ENCODE results near the gene NEDD9.

Gene NEDD9

DNA sequence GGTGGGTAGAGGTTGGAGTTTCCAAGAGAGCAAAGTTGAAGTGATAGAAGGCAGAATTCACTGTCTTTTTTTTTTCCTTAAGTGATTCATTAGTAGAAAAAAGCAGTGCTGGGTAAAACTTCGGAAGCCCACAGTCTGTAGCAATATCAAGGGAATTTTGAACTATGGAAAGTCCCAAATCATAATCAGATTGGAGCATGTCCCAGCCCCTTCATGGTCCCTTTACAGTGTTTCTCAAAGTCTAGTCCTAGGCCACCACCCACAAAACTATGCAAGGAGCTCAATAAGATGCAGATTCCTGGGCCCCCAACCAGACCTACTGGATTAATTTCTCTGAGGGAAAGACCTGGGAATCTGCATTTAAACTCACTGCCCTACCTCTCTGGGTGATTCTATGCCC lies 22.6 kb downstream of the NEDD9 start:
- in situ Hi-C loops (cut with HindIII; ENCODE audit: low sequenced_read_pairs), result no loop called here
- no peak for DNase-seq (ENCODE audit: low read depth)
- H3K4me3 ChIP-seq (ENCODE audit: low read depth, low read length), result no peak overlapping the region
- TF ChIP-seq, protein P1, sequence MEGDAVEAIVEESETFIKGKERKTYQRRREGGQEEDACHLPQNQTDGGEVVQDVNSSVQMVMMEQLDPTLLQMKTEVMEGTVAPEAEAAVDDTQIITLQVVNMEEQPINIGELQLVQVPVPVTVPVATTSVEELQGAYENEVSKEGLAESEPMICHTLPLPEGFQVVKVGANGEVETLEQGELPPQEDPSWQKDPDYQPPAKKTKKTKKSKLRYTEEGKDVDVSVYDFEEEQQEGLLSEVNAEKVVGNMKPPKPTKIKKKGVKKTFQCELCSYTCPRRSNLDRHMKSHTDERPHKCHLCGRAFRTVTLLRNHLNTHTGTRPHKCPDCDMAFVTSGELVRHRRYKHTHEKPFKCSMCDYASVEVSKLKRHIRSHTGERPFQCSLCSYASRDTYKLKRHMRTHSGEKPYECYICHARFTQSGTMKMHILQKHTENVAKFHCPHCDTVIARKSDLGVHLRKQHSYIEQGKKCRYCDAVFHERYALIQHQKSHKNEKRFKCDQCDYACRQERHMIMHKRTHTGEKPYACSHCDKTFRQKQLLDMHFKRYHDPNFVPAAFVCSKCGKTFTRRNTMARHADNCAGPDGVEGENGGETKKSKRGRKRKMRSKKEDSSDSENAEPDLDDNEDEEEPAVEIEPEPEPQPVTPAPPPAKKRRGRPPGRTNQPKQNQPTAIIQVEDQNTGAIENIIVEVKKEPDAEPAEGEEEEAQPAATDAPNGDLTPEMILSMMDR (IDR thresholded peaks at IDR 0.05; ENCODE audit: low read depth, low read length, missing control alignments), result no peak

DNA sequence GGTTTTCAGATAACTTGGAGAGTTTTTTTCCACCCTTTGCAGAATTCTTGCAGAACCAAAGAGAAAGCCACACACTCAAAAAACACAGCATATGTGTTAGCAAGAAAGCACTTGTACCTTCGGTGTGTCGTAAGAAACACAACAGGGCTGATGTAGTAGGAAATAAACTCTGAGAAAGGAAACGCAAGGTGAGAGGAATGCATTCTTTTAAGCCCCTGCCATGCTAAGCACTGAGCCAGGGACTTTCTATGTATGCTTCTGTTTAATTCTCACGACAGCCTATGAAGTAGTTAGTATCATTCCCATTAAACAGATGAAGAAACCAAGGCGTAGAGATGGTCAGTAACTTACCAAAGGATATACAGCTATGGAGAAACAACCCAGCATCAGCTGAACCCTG lies 23.1 kb downstream of the NEDD9 start:
- TF ChIP-seq, protein P1 (IDR thresholded peaks at IDR 0.05; ENCODE audit: low read depth, low read length, missing control alignments), result no peak
- in situ Hi-C loops (cut with HindIII; ENCODE audit: low sequenced_read_pairs), result no loop called here
- no peak for DNase-seq (ENCODE audit: low read depth)
- H3K4me3 ChIP-seq (ENCODE audit: low read depth, low read length), result no peak overlapping the region

DNA sequence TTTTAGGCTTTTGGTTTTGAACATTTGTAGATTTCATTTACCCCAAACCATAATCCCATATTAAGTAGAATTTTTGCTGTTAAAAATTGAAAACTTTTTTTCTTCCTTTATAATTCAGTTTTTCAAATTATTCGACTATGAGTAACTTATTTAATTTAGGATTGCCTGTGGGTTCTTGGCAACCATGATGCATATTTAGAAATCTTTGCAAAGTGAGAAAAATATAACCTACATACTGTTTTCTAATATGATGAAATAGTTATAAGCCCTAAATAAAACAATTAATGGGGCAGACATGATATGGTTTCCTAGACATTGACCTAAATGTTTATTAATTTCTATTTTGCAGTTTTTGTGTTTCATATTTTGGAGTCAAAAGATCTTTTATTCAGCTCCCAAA lies 23.6 kb downstream of the NEDD9 start:
- H3K4me3 ChIP-seq (ENCODE audit: low read depth, low read length), result no peak overlapping the region
- TF ChIP-seq, protein P1 (IDR thresholded peaks at IDR 0.05; ENCODE audit: low read depth, low read length, missing control alignments), result no peak
- DNase-seq (ENCODE audit: low read depth), result no peak
- in situ Hi-C loops (cut with HindIII; ENCODE audit: low sequenced_read_pairs), result no loop called here

DNA sequence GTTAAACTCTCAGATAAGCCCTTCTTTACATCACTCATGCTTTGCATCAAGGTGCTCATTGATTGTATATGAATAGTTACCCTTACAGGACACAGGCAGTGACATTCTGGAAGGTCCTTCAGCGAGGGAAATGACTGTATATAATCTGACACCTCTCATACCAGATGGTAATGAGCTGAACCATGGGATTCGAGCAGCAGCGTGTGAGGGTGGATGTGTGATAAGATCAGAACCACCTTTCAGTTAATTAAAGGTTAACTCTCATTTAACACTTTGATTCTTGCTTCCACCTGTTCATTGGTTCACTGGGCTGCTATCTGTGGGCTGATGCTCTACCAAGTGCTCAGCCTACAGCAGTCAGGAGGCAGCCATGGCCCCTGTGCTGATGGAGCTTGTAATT lies 24.2 kb downstream of the NEDD9 start:
- in situ Hi-C loops (cut with HindIII; ENCODE audit: low sequenced_read_pairs), result no loop called here
- H3K4me3 ChIP-seq (ENCODE audit: low read depth, low read length), result no peak overlapping the region
- TF ChIP-seq, protein P1 (IDR thresholded peaks at IDR 0.05; ENCODE audit: low read depth, low read length, missing control alignments), result no peak
- DNase-seq (ENCODE audit: low read depth), result no peak

DNA sequence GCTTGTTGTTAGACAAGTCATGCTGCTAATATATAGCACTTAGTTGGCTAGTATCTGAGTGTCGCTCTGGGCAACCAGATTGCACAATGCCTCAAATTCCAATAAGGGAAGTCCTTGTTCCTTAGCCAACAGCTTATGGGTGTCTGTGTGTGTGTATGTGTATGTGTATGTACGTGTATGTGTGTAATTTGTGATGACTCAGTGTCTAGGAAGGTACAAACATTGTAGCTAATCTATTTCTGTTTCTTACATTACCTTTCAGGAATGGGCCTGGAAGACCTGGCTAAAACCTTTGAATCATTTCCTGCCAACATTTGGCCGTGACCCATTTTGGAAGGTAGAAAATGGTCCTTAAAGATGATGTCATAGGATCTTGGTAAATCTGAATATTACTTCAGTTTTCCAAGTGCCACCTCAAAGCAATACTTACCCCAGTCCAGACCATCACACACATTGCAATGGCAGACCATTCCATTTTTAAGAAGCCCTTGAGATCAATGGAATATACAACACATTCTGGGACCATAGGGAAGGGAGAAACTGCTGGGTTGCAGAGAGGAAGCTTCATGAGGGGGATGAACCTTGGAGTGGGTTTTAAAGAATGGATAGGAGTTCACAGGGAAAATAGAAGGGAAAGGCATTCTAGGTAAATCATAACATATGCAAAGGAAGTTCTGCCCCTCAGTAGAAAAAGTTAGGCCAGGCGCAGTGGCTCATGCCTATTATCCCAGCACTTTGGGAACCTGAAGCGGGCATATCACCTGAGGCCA lies 25.1 kb downstream of the NEDD9 start:
- in situ Hi-C loops (cut with HindIII; ENCODE audit: low sequenced_read_pairs), result no loop called here
- H3K4me3 ChIP-seq (ENCODE audit: low read depth, low read length), result no peak overlapping the region
- TF ChIP-seq, protein P1 (IDR thresholded peaks at IDR 0.05; ENCODE audit: low read depth, low read length, missing control alignments), result no peak
- peak; percentile 98 for DNase-seq (ENCODE audit: low read depth)

DNA sequence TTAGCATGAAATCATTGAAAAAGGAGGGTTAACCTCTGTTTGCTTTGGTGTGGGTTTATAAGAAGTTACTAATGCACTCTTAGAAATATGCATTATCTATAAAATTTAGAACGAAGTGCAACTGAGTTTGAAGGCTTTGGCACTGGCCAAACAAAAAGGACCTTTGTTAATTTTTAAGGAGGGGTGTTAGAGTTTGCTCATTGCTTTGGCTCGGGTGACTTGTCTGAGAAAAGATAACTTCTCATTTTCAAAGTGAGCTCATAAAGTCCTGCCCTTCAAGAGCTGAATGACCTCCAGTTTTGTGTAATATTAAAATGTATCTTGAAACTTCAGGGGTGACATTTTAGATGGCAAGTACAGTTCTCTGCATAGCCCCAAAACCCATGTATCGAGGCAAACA lies 25.9 kb downstream of the NEDD9 start:
- no peak overlapping the region for H3K4me3 ChIP-seq (ENCODE audit: low read depth, low read length)
- TF ChIP-seq, protein P1 (IDR thresholded peaks at IDR 0.05; ENCODE audit: low read depth, low read length, missing control alignments), result no peak
- in situ Hi-C loops (cut with HindIII; ENCODE audit: low sequenced_read_pairs), result no loop called here
- DNase-seq (ENCODE audit: low read depth), result no peak
